Gastroesophageal sphincter (tissue), 3 donors: ENCODE data around the gene IL7R.

Experiments
- CTCF ChIP-seq, 4 experiments: fragments of 200-600 bp in 2 of 4; fragments of 450-650 bp in 2 of 4; sonication (generic) in 1 of 4; IDR thresholded peaks; one replicate each; pipeline ENCODE4 v1.5.1; 2017 to 2019; ENCODE audit warnings: antibody characterized with exemption in 4 of 4, mild to moderate bottlenecking in 2 of 4, moderate library complexity in 2 of 4
- EP300 ChIP-seq: sonication (generic); formaldehyde crosslinking; IDR thresholded peaks from one replicate; pipeline ENCODE4 v1.6.1; 2017; ENCODE audit warnings: antibody characterized with exemption, mild to moderate bottlenecking
- POLR2A ChIP-seq, 2 donors: fragments of 450-650 bp; IDR thresholded peaks; one replicate each; pipeline ENCODE4 v1.6.1; 2017; ENCODE audit warnings: antibody characterized with exemption in 2 of 2, mild to moderate bottlenecking in 2 of 2, moderate library complexity in 1 of 2
- POLR2AphosphoS5 ChIP-seq: sonication (generic); formaldehyde crosslinking; IDR thresholded peaks from one replicate; pipeline ENCODE4 v1.6.1; 2017; ENCODE audit warnings: antibody characterized with exemption

- TF ChIP-seq CTCF (IDR thresholded peaks at IDR 0.05) = no peak
- TF ChIP-seq EP300 = no peak
- no peak for TF ChIP-seq POLR2A (IDR thresholded peaks at IDR 0.05)
- TF ChIP-seq POLR2AphosphoS5 = no peak
Measured at GRCh38 chr5:35887321-35888100, 30.8 kb downstream of the IL7R start.
